HK-2 (cell line): ENCODE results near the gene MED17.

ENCODE experiments used
- DNase-seq: peaks from one replicate; pipeline ENCODE4 v3.0.0-alpha.2; 2018; ENCODE audit not compliant: unreplicated experiment

The MED17 gene

DNA sequence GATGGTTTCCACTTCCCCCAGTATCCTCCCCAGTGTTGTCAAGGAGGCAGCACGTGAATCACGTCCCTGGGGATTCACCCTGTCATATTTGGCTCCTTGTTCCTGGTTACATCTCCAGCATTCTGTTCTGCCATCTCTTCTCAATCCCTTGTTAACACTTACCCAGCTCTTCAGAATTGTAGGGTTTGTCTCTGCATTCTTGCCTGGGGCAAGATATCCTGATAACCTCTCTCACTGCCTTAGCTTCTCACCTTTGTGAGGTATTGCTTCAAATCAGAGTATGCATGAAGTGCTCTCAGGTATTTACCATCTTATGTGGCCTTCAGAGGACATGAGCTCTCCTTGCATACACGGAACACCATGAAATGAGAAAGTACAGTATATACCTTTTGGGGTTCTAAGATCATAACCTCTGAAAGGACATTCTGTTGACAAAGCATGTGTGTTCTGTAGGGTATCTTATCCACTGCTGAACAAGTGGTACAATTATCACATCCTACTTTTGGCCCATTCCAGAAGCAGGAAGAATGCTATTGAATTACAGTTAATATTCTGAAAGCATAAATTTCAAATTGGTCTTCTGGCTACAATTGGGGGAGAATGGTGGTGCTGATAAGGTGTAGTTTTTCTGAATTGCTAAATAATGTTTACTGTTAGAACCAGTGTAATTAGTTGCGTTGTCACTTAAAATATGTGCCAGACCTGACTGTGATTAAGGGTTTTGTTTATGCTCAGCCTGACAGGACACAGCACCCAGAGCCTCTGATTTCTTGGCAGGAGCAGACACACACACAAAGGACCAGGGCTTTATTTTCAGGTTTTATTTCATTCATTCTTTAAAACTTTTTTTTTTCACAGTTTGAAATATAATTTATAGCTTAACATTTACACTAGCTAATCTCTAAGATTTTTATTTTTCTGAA, 33.6 kb downstream of the MED17 start:
- no peak for DNase-seq

- DNase-seq = no peak
Measured at GRCh38 chr11:93819966-93820695, 36.0 kb downstream of the MED17 start.

- DNase-seq = no peak
Measured at GRCh38 chr11:93820847-93821246, 36.8 kb downstream of the MED17 start.

- DNase-seq = no peak
Measured at GRCh38 chr11:93821617-93822016, 37.5 kb downstream of the MED17 start.

- no peak for DNase-seq
Measured at GRCh38 chr11:93822359-93822758, 38.3 kb downstream of the MED17 start.

DNA sequence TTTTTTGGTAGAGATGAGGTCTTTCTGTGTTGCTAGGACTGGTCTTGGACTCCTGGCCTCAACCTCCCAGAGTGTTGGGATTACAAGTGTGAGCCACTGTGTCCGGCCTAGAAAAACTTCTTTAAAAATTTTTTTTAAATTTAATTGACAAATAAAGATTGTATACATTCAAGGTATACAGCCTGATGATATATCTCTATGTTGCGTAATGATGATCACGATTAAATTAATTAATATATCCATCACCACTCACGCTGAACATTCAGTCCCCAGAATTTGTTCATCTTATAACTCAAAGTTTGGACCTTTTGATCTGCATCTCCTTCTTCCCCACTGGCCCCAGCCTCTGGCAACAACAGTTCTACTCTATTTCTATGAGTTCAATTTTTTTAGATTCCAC, 39.1 kb downstream of the MED17 start:
- no peak for DNase-seq

GRCh38 chr11:93827363-93827762, 43.3 kb downstream of the MED17 start:
- no peak for DNase-seq

GRCh38 chr11:93829598-93829997, 45.5 kb downstream of the MED17 start:
- no peak for DNase-seq

- no peak for DNase-seq
Measured at GRCh38 chr11:93831343-93832127, 47.5 kb downstream of the MED17 start.

- no peak for DNase-seq
Measured at GRCh38 chr11:93832780-93833179, 48.7 kb downstream of the MED17 start.

- no peak for DNase-seq
Measured at GRCh38 chr11:93838967-93839366, 54.9 kb downstream of the MED17 start.

GRCh38 chr11:93840180-93840579, 56.1 kb downstream of the MED17 start:
- no peak for DNase-seq

GRCh38 chr11:93840981-93841380, 56.9 kb downstream of the MED17 start:
- DNase-seq = no peak

DNA sequence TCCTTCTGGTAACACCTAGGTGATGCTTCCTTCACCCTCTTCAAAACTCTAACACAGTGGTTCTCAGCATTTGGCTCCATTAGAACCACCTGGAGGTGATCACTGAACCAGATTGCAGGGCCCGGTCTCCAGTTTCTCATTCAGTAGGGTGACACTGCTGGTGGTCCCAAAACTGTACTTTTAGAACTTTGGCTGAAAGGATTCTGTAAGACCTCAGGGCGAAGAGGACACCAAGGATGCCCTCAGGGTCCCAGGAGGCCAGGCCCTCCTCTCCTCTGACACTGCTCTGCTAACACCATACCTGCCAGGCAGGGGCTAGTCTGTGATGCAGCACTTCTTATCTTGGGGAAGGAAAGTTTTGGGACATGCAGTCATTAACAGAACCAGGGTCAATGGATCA, 57.4 kb downstream of the MED17 start:
- no peak for DNase-seq

GRCh38 chr11:93842034-93842433, 58.0 kb downstream of the MED17 start:
- no peak for DNase-seq

DNA sequence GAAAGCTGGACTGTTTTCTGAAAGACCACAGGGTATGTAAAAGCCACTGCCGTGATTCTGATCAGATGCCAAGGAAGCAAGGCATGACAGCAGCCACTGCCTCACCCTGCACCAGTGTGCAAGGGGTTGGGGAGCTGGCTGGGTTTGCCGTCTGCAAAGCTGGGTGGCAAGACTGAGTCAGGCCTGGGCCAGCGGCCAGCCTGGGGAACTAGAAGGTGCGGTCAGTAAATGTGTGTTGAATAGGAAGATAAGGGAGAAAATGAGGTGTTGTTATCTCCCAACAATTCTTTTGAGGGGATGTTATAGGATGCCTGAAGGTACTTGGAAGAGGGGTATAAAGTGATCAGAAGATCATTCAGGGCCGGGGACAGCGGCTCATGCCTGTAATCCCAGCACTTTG, 58.4 kb downstream of the MED17 start:
- peak; percentile 22 for DNase-seq

- no peak for DNase-seq
Measured at GRCh38 chr11:93843906-93844305, 59.8 kb downstream of the MED17 start.

DNA sequence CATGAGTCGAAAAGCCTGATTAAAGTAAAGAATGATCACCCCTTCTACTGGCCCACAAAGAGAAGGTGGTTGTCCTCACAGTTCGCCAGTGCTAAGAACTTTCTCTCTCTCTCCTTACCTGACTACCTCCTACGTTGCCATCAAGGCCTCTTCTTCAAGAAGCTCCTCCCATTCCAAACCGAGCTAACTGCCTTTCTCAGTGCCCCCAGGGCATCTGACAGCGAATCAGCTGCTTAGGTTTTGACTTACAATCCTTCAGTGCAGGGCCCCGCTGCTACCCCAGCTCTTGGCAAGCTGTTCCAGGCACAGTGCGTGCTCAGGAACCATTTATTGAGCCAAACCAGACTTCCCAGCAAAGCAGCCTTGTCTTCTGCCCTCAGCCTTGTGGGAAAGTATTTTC, 60.5 kb downstream of the MED17 start:
- DNase-seq = no peak

- no peak for DNase-seq
Measured at GRCh38 chr11:93845181-93846092, 61.4 kb downstream of the MED17 start.

- no peak for DNase-seq
Measured at GRCh38 chr11:93846411-93846810, 62.3 kb downstream of the MED17 start.

DNA sequence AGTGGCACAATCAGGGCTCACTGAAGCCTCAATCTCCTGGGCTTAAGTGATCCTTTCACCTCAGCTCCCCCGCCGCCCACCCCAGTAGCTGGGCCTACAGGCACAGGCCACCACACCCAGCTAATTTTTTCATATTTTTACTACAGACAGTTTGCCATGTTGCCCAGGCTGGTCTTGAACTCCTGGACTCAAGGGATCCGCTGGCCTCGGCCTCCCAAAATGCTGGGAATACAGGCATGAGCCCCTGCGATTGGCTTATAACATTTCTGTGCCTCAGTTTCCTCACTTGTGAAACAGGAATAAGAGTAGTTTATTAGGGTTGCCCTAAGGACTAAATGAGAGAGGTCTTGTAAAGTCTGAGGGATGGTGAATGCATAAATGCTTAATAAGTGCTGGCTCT, 65.1 kb downstream of the MED17 start:
- no peak for DNase-seq
